Ishikawa (cell line): ENCODE data around the gene PRG3.

Experiments
- CEBPB ChIP-seq: IDR thresholded peaks from 2 replicates; pipeline ENCODE4 v1.6.1; 2012
- CREB1 ChIP-seq: IDR thresholded peaks from 2 replicates; pipeline ENCODE4 v1.6.1; 2012; ENCODE audit warnings: low read depth
- EGR1 ChIP-seq: IDR thresholded peaks from 2 replicates; pipeline ENCODE4 v1.6.1; 2012
- EP300 ChIP-seq: IDR thresholded peaks from 2 replicates; pipeline ENCODE4 v1.6.1; 2012; ENCODE audit warnings: borderline replicate concordance
- FOXM1 ChIP-seq: IDR thresholded peaks from 2 replicates; pipeline ENCODE4 v1.6.1; 2012; ENCODE audit warnings: low read depth, borderline replicate concordance
- NFIC ChIP-seq: IDR thresholded peaks from 2 replicates; pipeline ENCODE4 v1.6.1; 2012
- RAD21 ChIP-seq: IDR thresholded peaks from 2 replicates; pipeline ENCODE4 v1.6.1; 2012; ENCODE audit warnings: low read depth
- TAF1 ChIP-seq: IDR thresholded peaks from 2 replicates; pipeline ENCODE4 v1.6.1; 2012; ENCODE audit warnings: low read depth, mild to moderate bottlenecking
- TCF12 ChIP-seq: IDR thresholded peaks from 2 replicates; pipeline ENCODE4 v1.6.1; 2012; ENCODE audit warnings: low read depth
- TEAD4 ChIP-seq: IDR thresholded peaks from 2 replicates; pipeline ENCODE4 v1.6.1; 2012
- YY1 ChIP-seq: IDR thresholded peaks from 2 replicates; pipeline ENCODE4 v1.6.1; 2012; ENCODE audit warnings: low read depth
- ZBTB7A ChIP-seq: IDR thresholded peaks from 2 replicates; pipeline ENCODE4 v1.6.1; 2012; ENCODE audit warnings: low read depth
- TF ChIP-seq, protein P1 (sequence below): IDR thresholded peaks from 2 replicates; pipeline ENCODE4 v1.6.1; 2012
- TF ChIP-seq, protein P2 (sequence below): IDR thresholded peaks from 2 replicates; pipeline ENCODE4 v1.6.1; 2012
- TF ChIP-seq, protein P3 (sequence below): IDR thresholded peaks from 2 replicates; pipeline ENCODE4 v1.6.1; 2012; ENCODE audit warnings: low read depth, mild to moderate bottlenecking

Gene PRG3

DNA sequence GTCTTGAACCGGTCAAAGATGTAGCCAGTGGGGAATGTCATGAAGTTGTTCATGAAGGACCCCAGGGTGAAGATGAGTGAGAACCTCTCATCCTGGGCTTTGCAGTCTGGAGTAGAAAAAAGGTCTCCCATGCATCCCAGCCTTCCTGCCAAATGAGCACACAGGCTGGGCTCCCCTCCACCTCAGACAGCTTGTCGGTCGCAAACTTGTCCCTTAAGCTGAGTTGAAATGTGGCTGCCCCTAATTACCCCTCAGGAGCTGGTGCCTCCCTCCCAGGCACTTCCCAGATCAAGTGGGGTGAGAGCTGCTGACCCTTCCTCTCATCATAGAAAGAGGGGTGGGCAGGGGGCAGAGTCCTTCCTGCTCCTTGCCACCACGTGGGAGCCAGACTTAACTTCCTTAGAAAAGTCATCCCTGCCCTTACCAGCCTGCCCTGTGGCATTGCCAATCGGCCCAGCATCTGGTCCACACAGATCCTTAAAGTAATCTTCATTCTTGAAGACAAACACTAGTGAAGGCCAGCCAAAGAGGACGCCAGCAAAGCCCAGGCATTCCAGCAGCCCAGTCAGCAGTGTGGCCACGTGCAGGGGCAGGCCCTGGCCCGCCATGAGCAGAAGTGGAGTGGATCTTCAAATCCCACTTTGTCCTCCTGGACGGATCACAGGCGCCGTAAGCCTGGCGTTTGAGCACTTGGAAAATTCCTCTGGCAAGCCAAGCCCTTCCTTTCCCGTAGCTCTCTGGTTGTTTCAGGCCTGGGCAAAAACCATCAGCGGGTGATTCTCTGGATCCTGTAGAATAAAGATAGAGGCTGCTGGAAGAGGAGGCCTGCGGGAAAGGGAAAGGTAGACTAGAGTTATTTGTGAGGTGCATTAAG, 44.9 kb upstream of the PRG3 start:
- TF ChIP-seq CEBPB, result no peak
- TF ChIP-seq NFIC, result no peak
- no peak for TF ChIP-seq TAF1
- TF ChIP-seq EGR1, result no peak
- TF ChIP-seq, protein P1, sequence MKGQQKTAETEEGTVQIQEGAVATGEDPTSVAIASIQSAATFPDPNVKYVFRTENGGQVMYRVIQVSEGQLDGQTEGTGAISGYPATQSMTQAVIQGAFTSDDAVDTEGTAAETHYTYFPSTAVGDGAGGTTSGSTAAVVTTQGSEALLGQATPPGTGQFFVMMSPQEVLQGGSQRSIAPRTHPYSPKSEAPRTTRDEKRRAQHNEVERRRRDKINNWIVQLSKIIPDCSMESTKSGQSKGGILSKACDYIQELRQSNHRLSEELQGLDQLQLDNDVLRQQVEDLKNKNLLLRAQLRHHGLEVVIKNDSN, result no peak
- TF ChIP-seq, protein P2, sequence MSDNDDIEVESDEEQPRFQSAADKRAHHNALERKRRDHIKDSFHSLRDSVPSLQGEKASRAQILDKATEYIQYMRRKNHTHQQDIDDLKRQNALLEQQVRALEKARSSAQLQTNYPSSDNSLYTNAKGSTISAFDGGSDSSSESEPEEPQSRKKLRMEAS, result no peak
- TF ChIP-seq TCF12, result no peak
- no peak for TF ChIP-seq EP300
- no peak for TF ChIP-seq ZBTB7A
- TF ChIP-seq YY1, result no peak
- TF ChIP-seq FOXM1, result no peak
- no peak for TF ChIP-seq CREB1
- TF ChIP-seq TEAD4, result no peak
- TF ChIP-seq, protein P3, sequence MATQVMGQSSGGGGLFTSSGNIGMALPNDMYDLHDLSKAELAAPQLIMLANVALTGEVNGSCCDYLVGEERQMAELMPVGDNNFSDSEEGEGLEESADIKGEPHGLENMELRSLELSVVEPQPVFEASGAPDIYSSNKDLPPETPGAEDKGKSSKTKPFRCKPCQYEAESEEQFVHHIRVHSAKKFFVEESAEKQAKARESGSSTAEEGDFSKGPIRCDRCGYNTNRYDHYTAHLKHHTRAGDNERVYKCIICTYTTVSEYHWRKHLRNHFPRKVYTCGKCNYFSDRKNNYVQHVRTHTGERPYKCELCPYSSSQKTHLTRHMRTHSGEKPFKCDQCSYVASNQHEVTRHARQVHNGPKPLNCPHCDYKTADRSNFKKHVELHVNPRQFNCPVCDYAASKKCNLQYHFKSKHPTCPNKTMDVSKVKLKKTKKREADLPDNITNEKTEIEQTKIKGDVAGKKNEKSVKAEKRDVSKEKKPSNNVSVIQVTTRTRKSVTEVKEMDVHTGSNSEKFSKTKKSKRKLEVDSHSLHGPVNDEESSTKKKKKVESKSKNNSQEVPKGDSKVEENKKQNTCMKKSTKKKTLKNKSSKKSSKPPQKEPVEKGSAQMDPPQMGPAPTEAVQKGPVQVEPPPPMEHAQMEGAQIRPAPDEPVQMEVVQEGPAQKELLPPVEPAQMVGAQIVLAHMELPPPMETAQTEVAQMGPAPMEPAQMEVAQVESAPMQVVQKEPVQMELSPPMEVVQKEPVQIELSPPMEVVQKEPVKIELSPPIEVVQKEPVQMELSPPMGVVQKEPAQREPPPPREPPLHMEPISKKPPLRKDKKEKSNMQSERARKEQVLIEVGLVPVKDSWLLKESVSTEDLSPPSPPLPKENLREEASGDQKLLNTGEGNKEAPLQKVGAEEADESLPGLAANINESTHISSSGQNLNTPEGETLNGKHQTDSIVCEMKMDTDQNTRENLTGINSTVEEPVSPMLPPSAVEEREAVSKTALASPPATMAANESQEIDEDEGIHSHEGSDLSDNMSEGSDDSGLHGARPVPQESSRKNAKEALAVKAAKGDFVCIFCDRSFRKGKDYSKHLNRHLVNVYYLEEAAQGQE, result no peak
- no peak for TF ChIP-seq RAD21

GRCh38 chr11:57424792-57425564, 44.0 kb upstream of the PRG3 start:
- TF ChIP-seq RAD21 (no peak), TEAD4 (no peak), TCF12 (no peak), YY1 (no peak), EP300 (no peak)
- TF ChIP-seq, protein P3, result no peak
- TF ChIP-seq, protein P1, result 0 out of 2 replicates have a peak, but pooled peaks have one; percentile 28

- TF ChIP-seq, protein P3, result no peak
- TF ChIP-seq YY1, result no peak
- TF ChIP-seq ZBTB7A, result no peak
- no peak for TF ChIP-seq FOXM1
- no peak for TF ChIP-seq CEBPB
- no peak for TF ChIP-seq NFIC
Observed at GRCh38 chr11:57424137-57424791, 43.3 kb upstream of the PRG3 start.

GRCh38 chr11:57422669-57423068, 41.7 kb upstream of the PRG3 start:
- TF ChIP-seq, protein P3, result no peak
- TF ChIP-seq, protein P1, result no peak
- no peak for TF ChIP-seq YY1
- no peak for TF ChIP-seq NFIC
- no peak for TF ChIP-seq TCF12
